ENCODE measurements around the gene MTFMT.
A peak's percentile ranks its signal among the peaks of the same experiment; 100 is the strongest.
"Not testable (repeated sequence)": the region's sequence is repeated elsewhere in the genome, so short reads cannot be mapped to it uniquely, and the experiment has no call there.

Gene MTFMT

DNA sequence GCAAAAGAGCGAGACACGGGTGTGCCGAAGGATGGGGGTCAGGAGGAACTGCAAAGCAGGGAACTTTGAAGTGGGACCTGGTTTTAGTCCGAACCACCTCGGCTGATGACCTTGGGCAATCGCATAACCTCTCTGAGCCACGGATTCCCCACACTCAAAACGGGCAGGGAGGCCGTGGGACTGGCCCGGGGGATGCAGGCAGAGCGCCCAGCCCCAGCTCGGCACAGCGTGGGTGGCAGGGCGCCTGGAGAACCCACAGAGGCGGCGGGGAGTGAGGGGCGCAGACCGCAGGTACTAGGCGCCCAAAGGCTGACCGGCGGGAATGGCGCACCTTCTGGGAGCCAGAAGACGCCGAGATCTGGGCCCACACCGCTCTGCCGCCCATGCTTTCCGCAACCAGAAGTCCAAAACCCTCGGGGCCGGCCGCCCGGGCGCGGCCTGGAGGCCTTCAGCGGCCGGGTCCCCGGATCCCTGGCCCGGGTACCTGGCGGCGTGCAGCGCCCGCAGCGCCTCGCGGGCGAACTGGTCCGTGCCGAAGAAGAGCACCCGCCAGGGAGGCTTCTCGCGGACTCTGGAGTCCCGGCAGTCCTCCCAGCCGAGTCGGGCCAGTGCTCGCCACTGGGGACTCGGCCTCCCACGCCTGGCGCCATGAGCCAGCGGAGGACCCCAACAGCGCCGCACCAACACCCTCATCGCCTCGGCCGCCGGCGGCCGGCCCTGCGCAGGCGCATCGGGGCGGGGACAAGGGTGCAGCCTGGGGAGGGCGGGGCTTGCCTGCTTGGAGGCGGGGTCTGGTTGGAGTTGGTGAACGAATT, at the start of gene MTFMT:
Gene MTFMT (minus strand): TSS at position 719 of the 815 bp plus-strand sequence. CDS start 26 bp downstream, at position 693.
- DNase-seq: peak; percentile 81

GRCh38 chr15:65077981-65078352, 48.5 kb upstream of the MTFMT start:
- peak; percentile 52 for DNase-seq

DNA sequence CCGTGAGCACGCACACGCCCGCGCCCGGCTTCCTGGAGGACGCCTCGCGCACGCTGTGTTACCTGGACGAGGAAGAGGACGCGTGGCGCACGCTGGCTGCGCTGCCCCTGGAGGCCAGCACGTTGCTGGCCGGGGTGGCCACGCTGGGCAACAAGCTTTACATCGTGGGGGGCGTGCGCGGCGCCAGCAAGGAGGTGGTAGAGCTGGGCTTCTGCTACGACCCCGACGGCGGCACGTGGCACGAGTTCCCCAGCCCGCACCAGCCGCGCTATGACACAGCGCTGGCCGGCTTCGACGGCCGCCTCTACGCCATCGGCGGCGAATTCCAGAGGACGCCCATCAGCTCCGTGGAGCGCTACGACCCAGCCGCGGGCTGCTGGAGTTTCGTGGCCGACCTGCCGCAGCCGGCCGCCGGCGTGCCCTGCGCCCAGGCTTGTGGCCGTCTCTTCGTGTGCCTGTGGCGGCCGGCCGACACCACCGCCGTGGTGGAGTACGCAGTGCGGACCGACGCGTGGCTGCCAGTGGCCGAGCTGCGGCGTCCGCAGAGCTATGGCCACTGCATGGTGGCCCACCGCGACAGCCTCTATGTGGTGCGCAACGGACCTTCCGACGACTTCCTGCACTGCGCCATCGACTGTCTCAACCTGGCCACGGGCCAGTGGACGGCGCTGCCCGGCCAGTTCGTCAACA, 48.0 kb upstream of the MTFMT start:
- no peak for DNase-seq

- no peak for DNase-seq
These were observed 47.2 kb upstream of the MTFMT start, which contains the start of gene KBTBD13 for GRCh38 chr15:65076486-65077290. Gene KBTBD13 (plus strand): TSS chr15:65076746. CDS start chr15:65076816, 70 bp downstream.

- not testable (repeated sequence) for DNase-seq
These were observed 46.4 kb upstream of the MTFMT start for GRCh38 chr15:65075607-65076395.

DNA sequence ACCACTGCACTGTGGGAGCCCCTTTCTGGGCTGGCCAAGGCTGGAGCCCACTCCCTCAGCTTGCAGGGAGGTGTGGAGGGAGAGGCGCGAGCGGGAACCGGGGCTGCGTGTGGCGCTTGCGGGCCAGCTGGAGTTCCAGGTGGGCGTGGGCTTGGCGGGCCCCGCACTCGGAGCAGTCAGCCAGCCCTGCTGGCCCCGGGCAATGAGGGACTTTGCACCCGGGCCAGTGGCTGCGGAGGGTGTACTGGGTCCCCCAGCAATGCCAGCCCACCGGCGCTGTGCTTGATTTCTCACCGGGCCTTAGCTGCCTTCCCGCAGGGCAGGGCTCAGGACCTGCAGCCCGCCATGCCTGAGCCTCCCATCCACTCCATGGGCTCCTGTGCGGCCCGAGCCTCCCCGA, 45.5 kb upstream of the MTFMT start:
- not testable (repeated sequence) for DNase-seq

DNA sequence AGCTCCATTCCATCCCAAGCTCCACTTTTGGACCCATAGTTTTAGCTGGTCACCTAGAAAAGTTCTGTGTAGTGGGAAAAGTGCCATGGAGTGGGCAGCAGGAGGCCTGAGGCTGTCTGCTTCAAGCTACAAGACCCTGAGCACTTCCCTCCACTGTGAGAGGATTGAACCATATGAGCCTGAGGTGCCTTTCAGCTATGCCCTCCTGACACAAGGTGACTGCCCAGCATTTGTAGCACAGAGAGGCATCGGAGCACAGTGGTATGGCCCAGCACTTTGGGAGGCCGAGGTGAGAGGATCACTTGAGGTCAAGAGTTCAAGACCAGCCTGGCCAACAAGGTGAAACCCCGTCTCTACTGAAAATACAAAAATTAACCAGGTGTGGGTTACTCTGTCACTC, 43.2 kb upstream of the MTFMT start:
- no peak for DNase-seq

DNA sequence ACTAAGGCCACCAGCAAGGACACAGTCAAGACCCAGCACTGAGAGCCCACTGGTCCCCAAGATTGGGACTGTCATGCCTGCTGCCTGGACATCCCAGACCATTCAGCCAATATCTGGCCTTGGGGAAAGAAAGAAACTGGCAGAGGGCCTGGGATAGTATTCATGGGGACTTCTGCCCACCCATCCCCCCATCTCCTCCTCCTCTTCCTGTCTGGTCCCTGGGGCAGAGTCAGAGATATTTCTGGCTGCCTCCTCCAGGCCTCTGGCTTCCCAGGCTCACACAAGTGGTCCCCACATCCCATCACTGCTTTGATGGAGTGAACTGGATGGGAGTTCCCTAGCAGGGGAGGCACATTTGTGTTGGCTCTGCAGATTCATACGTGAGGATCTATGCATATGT, 42.6 kb upstream of the MTFMT start:
- DNase-seq: peak; percentile 50

DNA sequence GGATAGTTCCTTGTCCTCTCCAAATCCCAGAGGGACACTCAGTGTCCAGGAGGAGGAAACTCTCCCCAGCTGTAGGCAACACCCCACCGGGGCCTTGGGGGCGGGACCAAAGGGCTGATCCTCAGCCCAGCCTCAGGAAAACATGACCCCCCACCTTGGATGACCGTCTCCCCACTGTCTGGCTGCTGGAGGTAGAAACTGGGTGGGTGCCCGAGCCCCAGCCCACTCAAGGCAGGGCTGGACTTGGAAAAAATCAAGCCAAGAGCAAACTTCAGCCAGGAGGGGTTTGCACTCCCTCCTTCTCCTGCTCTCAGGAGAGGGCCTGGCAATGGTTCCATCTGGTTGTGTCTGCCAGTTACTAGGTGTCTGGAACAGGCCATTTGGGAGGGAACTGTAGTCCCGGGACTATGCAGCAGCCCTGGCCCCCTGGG, 42.0 kb upstream of the MTFMT start:
- DNase-seq: no peak

- DNase-seq: no peak
These were observed 40.5 kb upstream of the MTFMT start for GRCh38 chr15:65069779-65070546.

DNA sequence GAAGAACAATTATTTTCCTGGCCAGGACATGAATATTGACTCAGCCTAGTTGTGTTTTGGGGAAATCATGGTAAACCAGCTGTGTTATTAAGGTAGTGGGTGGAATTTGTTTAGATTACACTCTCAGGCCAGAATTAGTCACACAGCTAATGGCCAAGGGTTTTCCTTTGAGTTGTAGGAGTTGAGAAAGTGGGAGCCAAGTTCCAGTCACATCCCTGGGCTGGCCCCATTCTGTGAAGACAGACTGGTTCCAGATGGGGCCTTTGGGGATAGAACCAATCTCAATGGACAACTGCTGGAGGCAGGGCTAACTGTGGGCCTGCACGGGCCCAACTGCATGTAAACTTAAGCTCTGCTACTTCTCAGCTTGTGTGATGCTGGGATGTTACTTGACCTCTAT, 39.7 kb upstream of the MTFMT start:
- DNase-seq: peak; percentile 78

DNA sequence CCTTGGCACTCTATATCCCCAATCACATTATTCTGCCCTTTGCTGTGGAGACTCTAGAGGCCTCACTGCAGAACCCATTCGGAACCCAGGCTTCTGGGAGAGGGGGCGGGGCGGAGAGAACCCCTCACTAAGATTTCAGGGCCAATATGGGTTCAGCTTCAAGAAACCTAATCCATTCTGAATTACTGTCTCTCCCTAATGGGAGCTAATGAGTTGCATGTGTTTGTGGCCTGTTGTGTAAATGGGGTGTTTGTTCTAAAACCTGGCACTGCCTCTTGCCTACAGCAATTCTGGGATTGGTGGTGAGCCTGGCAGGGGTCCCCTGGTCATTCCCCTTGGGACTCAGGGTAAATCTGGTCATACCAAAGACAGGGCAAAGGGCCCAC, 39.0 kb upstream of the MTFMT start:
- DNase-seq: no peak

- DNase-seq: no peak
These were observed 38.4 kb upstream of the MTFMT start, which contains the start of gene RASL12 for GRCh38 chr15:65067645-65068402. Gene RASL12 (minus strand): TSS chr15:65067991. CDS start chr15:65067835, 156 bp downstream.

DNA sequence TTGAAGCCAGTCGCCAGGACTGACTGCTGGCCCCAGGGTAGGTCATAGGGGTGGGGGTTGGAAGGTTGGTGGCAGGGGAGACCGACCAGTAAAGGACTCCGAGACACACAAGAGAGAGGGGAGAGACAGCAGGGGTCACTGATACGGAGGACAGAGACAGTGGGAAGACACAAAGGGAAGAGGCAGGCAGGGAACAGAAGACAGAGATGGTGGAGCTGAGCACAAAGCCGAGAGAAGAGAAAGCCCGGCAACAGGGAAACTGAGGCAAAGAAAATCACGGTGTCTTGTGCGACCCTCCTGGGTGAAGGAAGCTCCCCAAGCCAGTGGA, 37.8 kb upstream of the MTFMT start:
- DNase-seq: no peak

GRCh38 chr15:65066635-65067316, 37.3 kb upstream of the MTFMT start:
- DNase-seq: no peak

DNA sequence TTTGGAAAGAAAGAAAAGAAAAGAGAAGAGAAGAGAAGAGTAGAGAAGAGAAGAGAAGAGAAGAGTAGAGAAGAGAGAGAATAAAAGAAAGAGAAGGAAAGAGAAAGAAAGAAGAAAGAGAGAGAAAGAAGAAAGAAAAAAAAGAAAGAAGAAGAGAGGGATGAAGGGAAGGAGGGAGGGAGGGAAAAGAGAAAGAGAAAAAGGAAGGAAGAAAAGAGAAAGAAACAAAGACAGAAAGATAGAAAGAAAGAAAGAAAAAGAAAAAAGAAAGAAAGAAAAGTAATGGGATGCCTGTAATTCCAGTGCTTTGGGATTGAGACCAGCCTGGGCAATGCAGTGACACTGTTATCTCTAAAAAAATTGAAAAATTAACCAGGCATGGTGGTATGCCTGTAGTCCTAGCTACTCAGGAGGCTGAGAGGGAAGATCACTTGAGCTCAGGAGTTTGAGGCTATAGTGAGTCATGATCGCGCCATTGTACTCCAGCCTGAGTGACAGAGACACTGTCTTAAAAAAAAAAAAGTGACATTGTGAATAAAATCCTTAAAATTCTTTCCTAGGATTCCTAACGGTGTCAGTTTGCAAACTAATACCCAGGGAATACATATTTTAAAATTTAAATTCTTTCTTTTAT, 36.7 kb upstream of the MTFMT start:
- no peak for DNase-seq

- DNase-seq: no peak
These were observed 33.3 kb upstream of the MTFMT start for GRCh38 chr15:65062726-65063125.

DNA sequence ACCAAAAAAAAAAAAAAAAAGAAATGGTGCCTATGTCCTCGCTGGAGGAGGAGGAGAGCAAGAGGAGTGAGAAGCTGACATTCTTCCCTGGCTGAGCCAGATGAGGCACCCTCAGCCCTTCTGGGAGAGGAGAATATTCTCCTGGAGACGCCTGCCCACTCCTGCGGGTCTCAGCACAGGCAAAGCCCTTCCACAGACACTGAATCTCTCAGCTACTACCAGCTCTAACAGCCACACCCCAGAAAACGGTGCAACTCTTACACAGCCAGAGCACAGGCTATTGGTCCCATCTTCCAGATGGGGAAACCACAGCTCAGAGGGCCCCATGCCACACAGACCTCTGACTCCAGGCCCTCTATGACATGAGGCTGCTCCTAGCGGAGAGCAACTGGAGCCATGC, 32.6 kb upstream of the MTFMT start:
- no peak for DNase-seq

DNA sequence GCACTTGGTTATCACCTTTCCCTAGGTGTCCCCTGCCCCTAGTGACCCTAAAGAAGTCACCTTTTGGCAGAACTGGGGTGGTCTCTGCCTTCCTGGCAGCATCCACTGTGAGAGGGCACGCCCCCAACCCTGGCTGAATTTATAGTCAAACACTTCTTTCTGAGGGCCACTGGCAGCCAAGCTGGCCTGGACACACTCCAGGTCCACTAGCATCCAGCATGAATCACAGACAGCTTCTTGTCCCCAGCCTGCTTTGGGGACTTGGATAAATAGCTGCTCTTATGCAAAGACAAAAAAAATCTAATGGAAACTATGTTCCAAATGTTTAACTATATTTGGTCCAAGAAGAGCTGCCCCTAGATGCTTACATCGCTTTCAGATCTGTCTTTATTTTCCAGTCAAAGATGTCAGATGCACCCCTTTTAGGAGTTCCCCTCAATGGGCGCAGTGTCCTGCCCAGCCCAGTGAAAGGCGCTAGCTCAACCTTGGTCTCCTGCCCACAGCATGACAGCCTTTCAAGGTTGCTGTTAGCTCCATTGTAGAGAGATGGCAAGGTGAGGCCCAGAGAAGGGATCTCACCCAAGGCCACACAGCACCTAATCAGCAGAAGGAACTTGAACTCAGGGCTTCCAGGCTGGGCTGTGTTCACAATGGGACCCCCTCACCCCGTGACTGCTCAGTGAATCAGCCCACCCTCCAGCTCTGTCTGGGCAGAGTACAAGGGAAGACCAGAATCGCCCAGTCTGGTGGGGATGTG, 31.4 kb upstream of the MTFMT start:
- no peak for DNase-seq
